ENCODE measurements around the gene SKIC2. TPM values are rescaled to one million over a fixed set of nuclear protein-coding genes. Genes with fewer than 3 reads are reported as not detected.

SKIC2 gene
- total and polyA plus RNA-seq, 2 of the 4 experiments (the other 2 are of a cell fraction), result 30.6 to 46.0 TPM

DNA sequence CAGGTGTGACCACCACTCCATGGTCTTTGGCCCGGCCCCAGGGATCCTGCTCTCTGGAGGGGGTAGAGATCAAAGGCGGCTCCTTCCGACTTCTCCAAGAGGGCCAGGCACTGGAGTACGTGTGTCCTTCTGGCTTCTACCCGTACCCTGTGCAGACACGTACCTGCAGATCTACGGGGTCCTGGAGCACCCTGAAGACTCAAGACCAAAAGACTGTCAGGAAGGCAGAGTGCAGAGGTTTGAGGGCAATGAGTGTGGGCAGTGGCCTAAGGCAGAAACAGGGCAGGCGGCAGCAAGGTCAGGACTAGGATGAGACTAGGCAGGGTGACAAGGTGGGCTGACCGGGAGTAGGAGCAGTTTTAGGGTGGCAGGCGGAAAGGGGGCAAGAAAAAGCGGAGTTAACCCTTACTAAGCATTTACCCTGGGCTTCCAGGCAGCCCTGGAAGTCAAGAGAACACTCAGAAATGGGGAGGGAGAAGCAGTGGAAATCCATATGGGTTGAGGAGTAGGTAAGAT is 12.5 kb upstream of the SKIC2 start:
- CTCF ChIA-PET, result no interaction called here
- Histone ChIP-seq H3K9me3 (ENCODE audit: control insufficient read depth, insufficient read depth, low read length) (no peaks in the 10 kb centered on the region), H3K23ac (ENCODE audit: low read depth, low read length) (no peak overlapping the region), H4K91ac (ENCODE audit: insufficient read depth, low read depth, low read length) (peak overlapping the region; percentile 57; the same call in 1 of the 2 replicates), H3K36me3 (ENCODE audit: control insufficient read depth, insufficient read depth, low read length) (peaks cover 7% of the 10 kb centered on the region), H4K8ac (ENCODE audit: low read depth in 2 of 2, low read length in 2 of 2) (peak overlapping the region; percentile 67 to 87; a peak in 3 of 4 replicates), H2BK15ac (ENCODE audit: low read depth, low read length) (peak overlapping the region; percentile 49; the same call in 2 of the 3 replicates), H3K4me2 (ENCODE audit: low read depth, low read length) (peak overlapping the region; percentile 65; the same call in 1 of the 2 replicates), H3K9ac (ENCODE audit: low read depth, low read length) (peak overlapping the region; percentile 24; the same call in 1 of the 2 replicates), H3K27me3 (ENCODE audit: control insufficient read depth, insufficient read depth, low read length) (no peaks in the 10 kb centered on the region), H2AK9ac (replicated peaks; ENCODE audit: low read depth, low read length, poor library complexity) (peak overlapping the region; percentile 48), H3K4ac (ENCODE audit: low read depth, low read length) (peak overlapping the region; percentile 89; the same call in 1 of the 2 replicates), H4K20me1 (ENCODE audit: insufficient read depth, low read length) (no peaks in the 10 kb centered on the region), H2BK5ac (ENCODE audit: low read depth, low read length, poor library complexity, severe bottlenecking) (peak overlapping the region; percentile 65), H2BK120ac (ENCODE audit: low read depth, low read length) (peak overlapping the region; percentile 86), H2AFZ (replicated peaks; ENCODE audit: low read length, poor library complexity) (peak overlapping the region; percentile 94), H3K14ac (replicated peaks; ENCODE audit: low read depth, low read length) (peak overlapping the region; percentile 68), H4K5ac (ENCODE audit: low read depth, low read length) (peak overlapping the region; percentile 93), H2AK5ac (ENCODE audit: low read depth, low read length) (peak overlapping the region; percentile 91), H2BK20ac (ENCODE audit: low read depth, low read length) (peak overlapping the region; percentile 46), H3K9me1 (ENCODE audit: insufficient read depth, low read length) (peaks cover 12% of the 10 kb centered on the region), H3K79me1 (ENCODE audit: low read depth in 1 of 2, low read length in 2 of 2) (no peaks in the 10 kb centered on the region), H3K4me3 (ENCODE audit: insufficient read depth, low read depth, low read length) (no peak overlapping the region), H3K4me1 (ENCODE audit: control insufficient read depth, insufficient read depth, low read length) (peaks cover 22% of the 10 kb centered on the region), H3K27ac (ENCODE audit: insufficient read depth, low read length) (peak overlapping the region; percentile 64; the same call in 1 of the 2 replicates), H3K18ac (ENCODE audit: low read depth, low read length) (peak overlapping the region; percentile 81), H3K56ac (ENCODE audit: extremely low read depth, insufficient read depth, low read length) (no peak overlapping the region)
- no peak for DNase-seq
- in situ Hi-C loops (cut with MboI; ENCODE audit: low sequenced_read_pairs), result loop anchor here (5.0 to 10.0 kb wide), 2 partner anchors 34 to 262 kb away; partner anchors contain the start of gene LY6G5C
- BruUV-seq (replicated peaks), result no TSS peak
- dilution Hi-C loops (cut with HindIII; ENCODE audit: low sequenced_read_pairs, unreplicated experiment), result no loop called here
- ATAC-seq (ENCODE audit: low read depth), result no peak
- intact Hi-C loops (cut with micrococcal nuclease), result no loop called here
- POLR2A ChIA-PET (ENCODE audit: unreplicated experiment), result interaction anchor here (0.9 kb wide), 1 partner anchor 48 kb away, joined by 3 read pairs; no protein-coding TSS in a partner anchor
- WGBS, 2 experiments (ENCODE audit: extremely low coverage in 2 of 2, insufficient read length in 1 of 2), result 77% methylated on average over 7 of the region's 11 CpGs; no CpG with 5 or more reads in 1 of the 2 experiments
- TF ChIP-seq, protein P1, sequence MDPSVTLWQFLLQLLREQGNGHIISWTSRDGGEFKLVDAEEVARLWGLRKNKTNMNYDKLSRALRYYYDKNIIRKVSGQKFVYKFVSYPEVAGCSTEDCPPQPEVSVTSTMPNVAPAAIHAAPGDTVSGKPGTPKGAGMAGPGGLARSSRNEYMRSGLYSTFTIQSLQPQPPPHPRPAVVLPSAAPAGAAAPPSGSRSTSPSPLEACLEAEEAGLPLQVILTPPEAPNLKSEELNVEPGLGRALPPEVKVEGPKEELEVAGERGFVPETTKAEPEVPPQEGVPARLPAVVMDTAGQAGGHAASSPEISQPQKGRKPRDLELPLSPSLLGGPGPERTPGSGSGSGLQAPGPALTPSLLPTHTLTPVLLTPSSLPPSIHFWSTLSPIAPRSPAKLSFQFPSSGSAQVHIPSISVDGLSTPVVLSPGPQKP (IDR thresholded peaks at IDR 0.05; ENCODE audit: borderline replicate concordance, low read depth, low read length), result no peak
- TF ChIP-seq SMC3 (IDR thresholded peaks at IDR 0.05; ENCODE audit: low read depth, low read length) (no peak), CEBPB (IDR thresholded peaks at IDR 0.05; ENCODE audit: low read depth, low read length) (no peak), FOS (IDR thresholded peaks at IDR 0.05; ENCODE audit: low read depth, low read length) (no peak), CHD1 (IDR thresholded peaks at IDR 0.05; ENCODE audit: low read depth, low read length) (no peak), NFE2L2 (IDR thresholded peaks at IDR 0.05; ENCODE audit: low read depth, low read length) (no peak), BHLHE40 (IDR thresholded peaks at IDR 0.05; ENCODE audit: low read depth, low read length) (no peak), MAZ (IDR thresholded peaks at IDR 0.05; ENCODE audit: borderline replicate concordance, low read depth, low read length) (no peak), RCOR1 (IDR thresholded peaks at IDR 0.05; ENCODE audit: insufficient replicate concordance, low read length) (no peak), RFX5 (IDR thresholded peaks at IDR 0.05; ENCODE audit: low read depth, low read length) (no peak), MXI1 (IDR thresholded peaks at IDR 0.05; ENCODE audit: borderline replicate concordance, low read depth, low read length) (no peak), MAFK (IDR thresholded peaks at IDR 0.05; ENCODE audit: low read depth, low read length) (no peak), RAD21 (IDR thresholded peaks at IDR 0.05; ENCODE audit: low read length) (no peak)
- TF ChIP-seq, protein P2, sequence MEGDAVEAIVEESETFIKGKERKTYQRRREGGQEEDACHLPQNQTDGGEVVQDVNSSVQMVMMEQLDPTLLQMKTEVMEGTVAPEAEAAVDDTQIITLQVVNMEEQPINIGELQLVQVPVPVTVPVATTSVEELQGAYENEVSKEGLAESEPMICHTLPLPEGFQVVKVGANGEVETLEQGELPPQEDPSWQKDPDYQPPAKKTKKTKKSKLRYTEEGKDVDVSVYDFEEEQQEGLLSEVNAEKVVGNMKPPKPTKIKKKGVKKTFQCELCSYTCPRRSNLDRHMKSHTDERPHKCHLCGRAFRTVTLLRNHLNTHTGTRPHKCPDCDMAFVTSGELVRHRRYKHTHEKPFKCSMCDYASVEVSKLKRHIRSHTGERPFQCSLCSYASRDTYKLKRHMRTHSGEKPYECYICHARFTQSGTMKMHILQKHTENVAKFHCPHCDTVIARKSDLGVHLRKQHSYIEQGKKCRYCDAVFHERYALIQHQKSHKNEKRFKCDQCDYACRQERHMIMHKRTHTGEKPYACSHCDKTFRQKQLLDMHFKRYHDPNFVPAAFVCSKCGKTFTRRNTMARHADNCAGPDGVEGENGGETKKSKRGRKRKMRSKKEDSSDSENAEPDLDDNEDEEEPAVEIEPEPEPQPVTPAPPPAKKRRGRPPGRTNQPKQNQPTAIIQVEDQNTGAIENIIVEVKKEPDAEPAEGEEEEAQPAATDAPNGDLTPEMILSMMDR (conservative IDR thresholded peaks at IDR 0.05; ENCODE audit: low read depth, low read length), result no peak
- TF ChIP-seq, protein P3, sequence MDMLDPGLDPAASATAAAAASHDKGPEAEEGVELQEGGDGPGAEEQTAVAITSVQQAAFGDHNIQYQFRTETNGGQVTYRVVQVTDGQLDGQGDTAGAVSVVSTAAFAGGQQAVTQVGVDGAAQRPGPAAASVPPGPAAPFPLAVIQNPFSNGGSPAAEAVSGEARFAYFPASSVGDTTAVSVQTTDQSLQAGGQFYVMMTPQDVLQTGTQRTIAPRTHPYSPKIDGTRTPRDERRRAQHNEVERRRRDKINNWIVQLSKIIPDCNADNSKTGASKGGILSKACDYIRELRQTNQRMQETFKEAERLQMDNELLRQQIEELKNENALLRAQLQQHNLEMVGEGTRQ (IDR thresholded peaks at IDR 0.05; ENCODE audit: low read depth, low read length), result no peak
